Glomerular endothelial cell (primary cell): Measurements from ENCODE around the gene CENPF. TPM values are rescaled to one million over a fixed set of nuclear protein-coding genes. Genes with fewer than 3 reads are reported as not detected.
"Not testable (repeated sequence)": the region's sequence is repeated elsewhere in the genome, so short reads cannot be mapped to it uniquely, and the experiment has no call there.

ENCODE experiments used
- DNase-seq: peaks from one replicate; pipeline ENCODE4 v3.0.0-alpha.2; 2011; ENCODE audit warnings: low read depth, low spot score; ENCODE audit errors: extremely low read depth
- total RNA-seq: library from RNA; depleted of rRNA; stranded (reverse); fragments of >200 nt; gene quantifications from 2 replicates; pipeline ENCODE4 v1.2.3, GENCODE V29; 2015

Gene CENPF
- 10.3 and 13.1 TPM in 2 replicates for total RNA-seq

GRCh38 chr1:214602764-214603657 lies at the start of gene CENPF:
CENPF (plus strand) TSS chr1:214603195; CDS start chr1:214613755, 10,560 bp downstream.
- peak; percentile 97 for DNase-seq

- DNase-seq, result no peak
These were observed 44.9 kb upstream of the CENPF start for GRCh38 chr1:214557952-214558735.

- no peak for DNase-seq
These were observed 39.1 kb upstream of the CENPF start for GRCh38 chr1:214563881-214564280.

- no peak for DNase-seq
These were observed 37.7 kb upstream of the CENPF start for GRCh38 chr1:214565310-214565709.

- no peak for DNase-seq
These were observed 36.6 kb upstream of the CENPF start for GRCh38 chr1:214566158-214567104.

GRCh38 chr1:214567481-214567980 lies 35.5 kb upstream of the CENPF start:
- DNase-seq, result no peak

GRCh38 chr1:214568328-214568727 lies 34.7 kb upstream of the CENPF start:
- no peak for DNase-seq

GRCh38 chr1:214569357-214570004 lies 33.5 kb upstream of the CENPF start:
- no peak for DNase-seq

GRCh38 chr1:214570442-214570841 lies 32.6 kb upstream of the CENPF start:
- no peak for DNase-seq

- no peak for DNase-seq
These were observed 31.7 kb upstream of the CENPF start for GRCh38 chr1:214571281-214571680.

- DNase-seq, result no peak
These were observed 29.3 kb upstream of the CENPF start for GRCh38 chr1:214573386-214574318.

- DNase-seq, result no peak
These were observed 28.2 kb upstream of the CENPF start for GRCh38 chr1:214574598-214575411.

GRCh38 chr1:214576120-214576519 lies 26.9 kb upstream of the CENPF start:
- not testable (repeated sequence) for DNase-seq

- no peak for DNase-seq
These were observed 23.8 kb upstream of the CENPF start for GRCh38 chr1:214579183-214579582.

GRCh38 chr1:214581785-214582184 lies 21.2 kb upstream of the CENPF start:
- no peak for DNase-seq

GRCh38 chr1:214582289-214582891 lies 20.6 kb upstream of the CENPF start:
- no peak for DNase-seq

GRCh38 chr1:214583113-214583512 lies 19.9 kb upstream of the CENPF start:
- DNase-seq, result no peak
